ENCODE measurements around the gene ACAD9. TPM values are rescaled to one million over a fixed set of nuclear protein-coding genes. Genes with fewer than 3 reads are reported as not detected.

ACAD9 gene
- total RNA-seq, 2 experiments from 2014 or later: 69.5 to 88.5 TPM

GRCh38 chr3:128936341-128936740 lies 56.9 kb downstream of the ACAD9 start:
- Histone ChIP-seq H3K79me2 (ENCODE audit: insufficient read depth, low read depth, low read length) (no peaks in the 10 kb centered on the region), H3K4me1 (ENCODE audit: insufficient read depth, low read length, poor library complexity, severe bottlenecking) (no peaks in the 10 kb centered on the region), H3K36me3 (ENCODE audit: insufficient read depth, low read length) (no peaks in the 10 kb centered on the region), H3K9me2 (ENCODE audit: insufficient read depth, low read length) (no peaks in the 10 kb centered on the region), H3K27ac (ENCODE audit: low read depth, low read length, poor library complexity, severe bottlenecking) (no peak overlapping the region), H3K4me2 (ENCODE audit: low read length) (no peak overlapping the region), H3K9me3 (ENCODE audit: low read length) (no peaks in the 10 kb centered on the region), H3K4me3 (ENCODE audit: low read depth, low read length, poor library complexity, severe bottlenecking) (no peak overlapping the region), H2AFZ (ENCODE audit: low read length) (no peak overlapping the region), H4K20me1 (ENCODE audit: insufficient read depth, low read length) (no peaks in the 10 kb centered on the region)
- DNase-seq (ENCODE audit: low spot score): no peak
- BruUV-seq (replicated peaks): no TSS peak
- ChIA-PET CTCF (ENCODE audit: unreplicated experiment) (interaction anchor here (0.6 kb wide), 1 partner anchor 291 kb away, joined by 3 read pairs; no protein-coding TSS in a partner anchor), POLR2A (interaction anchor here (0.6 to 0.9 kb wide), 2 partner anchors 301 to 304 kb away, joined by 3 to 6 read pairs; no protein-coding TSS in a partner anchor)
- intact Hi-C loops (cut with micrococcal nuclease; ENCODE audit: unreplicated experiment): no loop called here
- no peak for TF ChIP-seq EZH2phosphoT487 (IDR thresholded peaks at IDR 0.05; ENCODE audit: borderline replicate concordance, low read depth, low read length)
- TF ChIP-seq CTCF (conservative IDR thresholded peaks at IDR 0.05; ENCODE audit: low read length): no peak

- Histone ChIP-seq H3K4me3 (ENCODE audit: low read depth, low read length, poor library complexity, severe bottlenecking) (no peak overlapping the region), H3K9me3 (ENCODE audit: low read length) (no peaks in the 10 kb centered on the region), H3K27ac (ENCODE audit: low read depth, low read length, poor library complexity, severe bottlenecking) (no peak overlapping the region), H3K4me2 (ENCODE audit: low read length) (no peak overlapping the region), H3K79me2 (ENCODE audit: insufficient read depth, low read depth, low read length) (no peaks in the 10 kb centered on the region), H3K36me3 (ENCODE audit: insufficient read depth, low read length) (no peaks in the 10 kb centered on the region), H2AFZ (ENCODE audit: low read length) (no peak overlapping the region), H3K9me2 (ENCODE audit: insufficient read depth, low read length) (no peaks in the 10 kb centered on the region), H3K4me1 (ENCODE audit: insufficient read depth, low read length, poor library complexity, severe bottlenecking) (no peaks in the 10 kb centered on the region), H4K20me1 (ENCODE audit: insufficient read depth, low read length) (no peaks in the 10 kb centered on the region)
- no peak for TF ChIP-seq CTCF (conservative IDR thresholded peaks at IDR 0.05; ENCODE audit: low read length)
- TF ChIP-seq EZH2phosphoT487 (IDR thresholded peaks at IDR 0.05; ENCODE audit: borderline replicate concordance, low read depth, low read length): no peak
- intact Hi-C loops (cut with micrococcal nuclease; ENCODE audit: unreplicated experiment): no loop called here
- ChIA-PET POLR2A (no interaction called here), CTCF (ENCODE audit: unreplicated experiment) (no interaction called here)
- BruUV-seq (replicated peaks): no TSS peak
- DNase-seq (ENCODE audit: low spot score): no peak
Measured at GRCh38 chr3:128940252-128940651, 60.8 kb downstream of the ACAD9 start.

GRCh38 chr3:128942161-128942952 lies 62.9 kb downstream of the ACAD9 start:
- Histone ChIP-seq H3K9me3 (ENCODE audit: low read length) (no peaks in the 10 kb centered on the region), H3K4me3 (ENCODE audit: low read depth, low read length, poor library complexity, severe bottlenecking) (no peak overlapping the region), H3K36me3 (ENCODE audit: insufficient read depth, low read length) (no peaks in the 10 kb centered on the region), H4K20me1 (ENCODE audit: insufficient read depth, low read length) (no peaks in the 10 kb centered on the region), H3K4me1 (ENCODE audit: insufficient read depth, low read length, poor library complexity, severe bottlenecking) (no peaks in the 10 kb centered on the region), H2AFZ (ENCODE audit: low read length) (no peak overlapping the region), H3K9me2 (ENCODE audit: insufficient read depth, low read length) (no peaks in the 10 kb centered on the region), H3K27ac (ENCODE audit: low read depth, low read length, poor library complexity, severe bottlenecking) (no peak overlapping the region), H3K4me2 (ENCODE audit: low read length) (no peak overlapping the region), H3K79me2 (ENCODE audit: insufficient read depth, low read depth, low read length) (no peaks in the 10 kb centered on the region)
- intact Hi-C loops (cut with micrococcal nuclease; ENCODE audit: unreplicated experiment): no loop called here
- no peak for DNase-seq (ENCODE audit: low spot score)
- TF ChIP-seq CTCF (conservative IDR thresholded peaks at IDR 0.05; ENCODE audit: low read length) (no peak), EZH2phosphoT487 (IDR thresholded peaks at IDR 0.05; ENCODE audit: borderline replicate concordance, low read depth, low read length) (no peak)
- no TSS peak for BruUV-seq (replicated peaks)
- CTCF ChIA-PET (ENCODE audit: unreplicated experiment): no interaction called here
- POLR2A ChIA-PET: interaction anchor here (0.6 kb wide), 1 partner anchor 46 kb away, joined by 3 read pairs; no protein-coding TSS in a partner anchor

Data from OCI-LY7 (cell line).